ENCODE results near the gene FGF2. TPM values are rescaled to one million over a fixed set of nuclear protein-coding genes. Genes with fewer than 3 reads are reported as not detected.

Gene FGF2
- total RNA-seq, 1 donor from 2014 or later, result 8.1 TPM

GRCh38 chr4:122898370-122899150, 71.9 kb downstream of the FGF2 start:
- DNase-seq (no peak), ATAC-seq (peak in 1 of 2 donors; percentile 50)
- Histone ChIP-seq H3K4me3 (no peak overlapping the region), H3K27me3 (ENCODE audit: low read depth) (no peaks in the 10 kb centered on the region), H3K36me3 (peaks cover 4% of the 10 kb centered on the region), H3K4me1 (peaks cover 5% of the 10 kb centered on the region), H3K9me3 (no peaks in the 10 kb centered on the region), H3K27ac (no peak overlapping the region)
- no peak for TF ChIP-seq CTCF (IDR thresholded peaks at IDR 0.05)
- intact Hi-C loops (cut with DNase I), result no loop called here

- no peak for DNase-seq
- Histone ChIP-seq H3K4me1 (peaks cover 5% of the 10 kb centered on the region), H3K4me3 (no peak overlapping the region), H3K9me3 (no peaks in the 10 kb centered on the region), H3K27me3 (ENCODE audit: low read depth) (no peaks in the 10 kb centered on the region), H3K36me3 (no peaks in the 10 kb centered on the region), H3K27ac (no peak overlapping the region)
- ATAC-seq, result no peak
- TF ChIP-seq CTCF (IDR thresholded peaks at IDR 0.05), result no peak
- intact Hi-C loops (cut with DNase I), result no loop called here
These were observed 73.1 kb downstream of the FGF2 start for GRCh38 chr4:122899682-122900081.

GRCh38 chr4:122900314-122900713, 73.7 kb downstream of the FGF2 start:
- H3K4me1 ChIP-seq, result peaks cover 5% of the 10 kb centered on the region
- no peak for TF ChIP-seq CTCF (IDR thresholded peaks at IDR 0.05)
- H3K4me3 ChIP-seq, result no peak overlapping the region
- DNase-seq (no peak), ATAC-seq (no peak)
- H3K9me3 ChIP-seq, result no peaks in the 10 kb centered on the region
- H3K27ac ChIP-seq, result no peak overlapping the region
- H3K27me3 ChIP-seq (ENCODE audit: low read depth), result no peaks in the 10 kb centered on the region
- H3K36me3 ChIP-seq, result no peaks in the 10 kb centered on the region
- intact Hi-C loops (cut with DNase I), result no loop called here

- no peak for DNase-seq
- Histone ChIP-seq H3K9me3 (no peaks in the 10 kb centered on the region), H3K27me3 (ENCODE audit: low read depth) (no peaks in the 10 kb centered on the region), H3K36me3 (no peaks in the 10 kb centered on the region), H3K4me3 (no peak overlapping the region), H3K4me1 (peaks cover 5% of the 10 kb centered on the region), H3K27ac (no peak overlapping the region)
- ATAC-seq, result no peak
- intact Hi-C loops (cut with DNase I), result no loop called here
- no peak for TF ChIP-seq CTCF (IDR thresholded peaks at IDR 0.05)
These were observed 74.8 kb downstream of the FGF2 start for GRCh38 chr4:122901247-122902010.

GRCh38 chr4:122903766-122904288, 77.2 kb downstream of the FGF2 start:
- Histone ChIP-seq H3K27me3 (ENCODE audit: low read depth) (no peaks in the 10 kb centered on the region), H3K9me3 (no peaks in the 10 kb centered on the region), H3K27ac (no peak overlapping the region), H3K36me3 (no peaks in the 10 kb centered on the region), H3K4me3 (no peak overlapping the region), H3K4me1 (no peaks in the 10 kb centered on the region)
- DNase-seq, result no peak
- no peak for TF ChIP-seq CTCF (IDR thresholded peaks at IDR 0.05)
- ATAC-seq, result no peak
- intact Hi-C loops (cut with DNase I), result no loop called here
